ENCODE data around the gene UBE3C.
A peak's percentile ranks its signal among the peaks of the same experiment; 100 is the strongest.
"Not testable (repeated sequence)": the region's sequence is repeated elsewhere in the genome, so short reads cannot be mapped to it uniquely, and the experiment has no call there.

The UBE3C gene

DNA sequence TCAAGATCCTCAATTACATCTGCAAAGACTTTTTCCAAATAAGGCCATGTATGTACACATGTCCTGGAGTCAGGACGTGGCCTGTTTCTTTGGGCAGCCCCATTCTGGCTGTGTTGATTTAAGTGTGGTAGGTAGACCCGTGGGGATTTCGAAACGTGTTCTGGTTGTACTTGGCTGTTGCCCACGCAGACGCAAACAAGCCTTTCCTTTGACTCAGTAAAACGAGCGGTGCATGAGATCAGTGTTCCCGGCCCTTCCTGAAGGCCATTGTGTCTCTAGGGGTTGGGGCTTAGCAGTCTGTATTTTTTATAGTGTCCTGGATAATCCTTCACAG, 133.2 kb downstream of the UBE3C start:
- DNase-seq (ENCODE audit: low spot score) = no peak

DNA sequence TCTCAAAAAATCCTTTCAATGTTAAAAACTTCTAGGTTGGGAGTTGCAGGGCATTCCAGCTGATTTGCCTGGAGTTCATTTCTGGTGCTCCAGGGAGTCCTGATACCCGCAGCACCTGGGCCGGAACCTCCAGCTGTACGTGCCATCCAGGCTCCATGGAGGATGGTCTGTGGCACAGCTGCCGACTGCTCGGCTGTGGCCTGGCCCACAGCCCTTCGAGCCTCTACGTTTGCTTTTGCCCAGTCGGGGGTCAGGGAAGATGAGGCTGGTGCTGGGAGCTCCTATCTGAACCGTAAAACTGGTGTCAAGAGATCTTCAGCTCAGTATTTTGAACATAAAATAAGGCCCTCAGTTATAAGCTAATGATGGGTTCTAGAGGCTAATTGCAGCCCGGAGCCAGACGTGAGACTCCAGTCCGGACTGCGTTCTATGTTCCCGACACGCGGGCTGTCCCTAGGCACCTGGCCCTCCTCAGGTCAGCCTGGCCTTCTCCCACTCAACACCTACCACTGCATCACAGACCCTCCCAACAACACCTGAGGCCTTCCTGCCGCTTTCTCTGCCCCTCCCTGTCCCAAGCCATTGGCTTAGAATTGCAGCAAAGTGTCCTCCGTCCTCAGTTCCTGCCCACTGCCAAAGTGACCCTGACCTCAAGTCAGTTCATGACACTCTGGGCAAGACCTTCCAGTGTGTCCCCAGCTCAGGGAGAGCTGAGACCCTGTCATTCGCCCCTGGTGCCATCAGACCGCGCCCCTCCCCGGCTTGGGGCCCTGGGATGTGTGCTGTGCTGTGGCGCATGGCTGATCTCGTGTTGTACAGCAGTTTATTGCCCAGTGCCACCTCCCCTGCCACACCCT, 133.9 kb downstream of the UBE3C start:
- DNase-seq (ENCODE audit: low spot score) = no peak

DNA sequence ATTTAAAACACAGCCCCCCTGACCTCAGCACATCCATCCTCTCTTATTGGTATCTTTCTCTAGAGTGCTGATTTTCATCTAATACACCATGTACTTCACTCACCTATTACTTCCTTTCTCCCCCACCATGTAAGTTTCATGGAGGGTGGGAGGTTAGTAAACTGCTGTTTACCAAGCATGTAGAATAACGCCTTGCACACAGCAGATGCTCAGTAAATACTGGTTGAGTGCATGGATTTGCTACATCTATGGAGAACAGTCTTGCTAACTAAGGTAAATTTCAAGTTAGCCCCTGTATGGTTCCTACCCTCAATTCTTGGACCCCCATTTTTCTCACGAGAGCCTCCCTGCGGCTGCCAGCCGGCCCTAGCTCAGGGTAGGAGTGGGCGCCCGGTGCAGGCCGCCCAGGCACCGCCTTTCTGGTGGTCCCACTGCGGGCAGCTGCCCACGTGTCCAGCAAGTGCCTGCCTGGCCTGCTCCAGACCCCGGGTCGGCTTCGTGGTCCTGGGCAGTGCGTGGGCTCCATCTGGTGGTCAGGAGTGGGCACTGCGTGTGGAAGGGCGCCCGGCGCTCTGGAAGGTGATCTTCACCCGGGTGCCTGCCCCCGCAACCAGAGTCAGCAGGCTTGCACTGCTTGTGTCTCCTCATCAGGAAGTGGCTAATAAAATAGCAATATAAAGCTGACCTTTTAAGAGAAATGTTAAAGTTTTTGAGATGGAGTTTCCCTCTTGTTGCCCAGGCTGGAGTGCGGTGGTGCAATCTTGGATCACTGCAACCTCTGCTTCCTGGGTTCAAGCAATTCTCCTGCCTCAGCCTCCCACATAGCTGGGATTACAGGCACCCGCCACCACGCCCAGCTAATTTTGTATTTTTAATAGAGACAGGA, 134.7 kb downstream of the UBE3C start:
- DNase-seq (ENCODE audit: low spot score) = peak; percentile 83

DNA sequence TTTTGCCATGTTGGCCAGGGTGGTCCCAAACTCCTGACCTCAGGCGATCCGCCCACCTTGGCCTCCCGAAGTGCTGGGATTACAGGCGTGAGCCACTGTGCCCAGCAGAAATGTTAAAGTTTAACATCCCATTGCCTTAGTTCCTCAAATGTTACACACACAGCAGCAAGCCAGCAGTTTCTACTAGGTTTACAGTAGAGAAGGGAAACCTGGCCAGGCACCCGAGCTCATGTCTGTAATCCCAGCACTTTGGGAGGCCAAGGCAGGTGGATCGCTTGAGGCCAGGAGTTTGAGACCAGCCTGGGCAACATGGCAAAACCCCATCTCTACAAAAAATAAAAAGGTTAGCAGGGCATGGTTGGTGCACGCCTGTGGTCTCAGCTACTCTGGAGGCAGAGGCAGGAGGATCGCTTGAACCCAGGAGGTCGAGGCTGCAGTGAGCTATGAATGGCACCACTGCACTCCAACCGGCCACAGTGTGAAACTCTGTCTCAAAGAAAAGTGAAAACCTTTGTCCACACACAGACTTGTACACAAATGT, 135.4 kb downstream of the UBE3C start:
- not testable (repeated sequence) for DNase-seq (ENCODE audit: low spot score)

DNA sequence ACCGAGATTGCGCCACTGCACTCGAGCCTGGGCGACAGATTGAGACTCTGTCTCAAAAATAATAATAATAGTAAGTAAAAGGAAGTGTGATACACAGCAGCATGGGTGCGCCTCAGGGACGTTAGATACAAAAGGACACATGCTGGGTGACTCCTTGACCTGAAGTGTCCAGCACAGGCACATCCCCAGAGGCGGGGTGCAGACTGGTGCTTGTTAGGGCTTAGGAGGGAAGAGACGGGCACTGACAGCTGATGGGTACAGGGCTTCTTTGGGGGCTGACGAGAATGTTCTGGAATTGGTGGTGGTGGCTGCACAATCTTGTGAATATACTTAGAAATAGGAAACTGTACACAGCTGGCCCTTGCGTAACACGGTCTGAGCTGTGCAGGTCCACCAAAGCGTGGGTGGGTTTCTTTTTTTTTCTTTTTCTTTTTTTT, 136.3 kb downstream of the UBE3C start:
- DNase-seq (ENCODE audit: low spot score) = no peak

DNA sequence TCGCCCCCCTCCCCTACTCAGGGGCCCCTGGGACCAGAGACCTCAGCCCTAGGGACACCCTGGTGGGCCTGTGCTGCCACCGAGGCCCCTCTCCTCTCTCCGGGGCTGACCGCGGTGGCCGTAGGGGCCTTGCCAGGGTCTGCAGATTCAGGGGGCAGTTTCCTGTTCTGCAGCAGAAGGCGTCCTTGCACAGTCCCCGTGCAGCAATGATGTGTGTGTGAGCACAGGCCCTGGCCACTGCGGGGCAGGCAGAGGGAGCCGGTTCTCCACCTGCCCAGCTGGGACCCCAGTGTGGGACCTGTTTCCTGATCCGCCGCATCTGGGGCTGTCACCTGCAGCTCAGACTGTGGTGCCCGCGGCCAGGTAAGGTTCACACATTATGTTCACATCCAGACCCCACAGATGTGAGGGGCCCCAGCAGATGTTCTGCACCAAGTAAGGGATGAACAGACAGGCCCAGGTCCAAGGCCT, 137.4 kb downstream of the UBE3C start:
- DNase-seq (ENCODE audit: low spot score) = no peak

DNA sequence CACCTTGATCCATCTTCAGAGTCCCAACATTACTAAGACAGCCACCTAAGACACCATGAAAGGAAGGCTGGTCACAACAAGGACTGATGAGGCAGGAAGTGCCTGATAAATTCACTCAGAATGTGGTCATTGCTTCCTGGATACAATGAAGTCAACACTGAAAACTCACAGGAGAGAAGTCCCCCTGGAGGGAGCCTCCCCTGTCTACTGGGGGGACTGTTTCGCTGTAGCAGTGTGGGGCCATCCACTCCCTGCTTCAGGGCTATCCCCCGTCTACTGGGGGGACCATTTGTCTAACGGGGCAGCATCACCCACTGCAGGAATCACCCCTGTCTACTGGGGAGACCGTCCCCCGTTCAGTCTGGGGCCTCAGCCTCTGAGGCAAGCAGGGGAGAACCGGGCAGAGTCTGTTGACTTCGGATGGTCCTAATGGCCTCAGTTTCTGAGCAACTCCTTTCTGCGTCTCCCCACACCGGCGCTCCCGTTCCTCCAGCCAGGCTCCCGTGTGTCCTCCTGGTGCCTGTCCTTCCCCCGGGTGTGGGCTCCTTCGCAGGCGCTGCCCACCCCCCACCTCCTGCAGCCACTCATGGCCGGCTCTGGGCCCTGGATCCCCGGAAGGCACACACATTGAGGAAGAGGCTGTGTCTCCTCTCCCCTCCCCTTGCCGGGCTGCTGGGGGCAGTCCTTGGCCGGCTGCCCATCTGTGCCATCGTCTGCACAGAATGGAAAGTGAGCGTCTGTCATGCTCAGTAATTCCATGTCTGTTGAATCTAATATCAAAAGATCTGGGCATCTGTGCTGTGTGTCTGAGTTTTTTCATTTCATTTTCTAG, 138.2 kb downstream of the UBE3C start:
- DNase-seq (ENCODE audit: low spot score) = no peak

DNA sequence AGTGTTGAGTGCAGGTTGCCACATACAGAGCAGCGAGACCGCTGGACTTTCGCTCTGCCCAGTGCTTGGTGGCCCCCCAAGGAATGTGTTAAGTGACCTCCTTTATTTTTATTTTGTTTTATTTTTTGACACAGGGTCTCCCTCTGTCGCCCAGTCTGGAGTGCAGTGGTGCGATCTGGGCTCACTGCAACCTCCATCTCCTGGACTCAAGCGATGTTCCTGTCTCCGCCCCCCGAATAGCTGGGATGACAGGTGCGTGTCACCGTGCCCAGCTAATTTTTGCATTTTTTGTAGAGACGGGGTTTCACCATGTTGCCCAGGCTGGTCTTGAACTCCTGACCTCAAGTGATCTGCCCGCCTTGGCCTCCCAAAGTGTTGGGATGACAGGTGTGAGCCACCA, 138.8 kb downstream of the UBE3C start:
- DNase-seq (ENCODE audit: low spot score) = not testable (repeated sequence)

DNA sequence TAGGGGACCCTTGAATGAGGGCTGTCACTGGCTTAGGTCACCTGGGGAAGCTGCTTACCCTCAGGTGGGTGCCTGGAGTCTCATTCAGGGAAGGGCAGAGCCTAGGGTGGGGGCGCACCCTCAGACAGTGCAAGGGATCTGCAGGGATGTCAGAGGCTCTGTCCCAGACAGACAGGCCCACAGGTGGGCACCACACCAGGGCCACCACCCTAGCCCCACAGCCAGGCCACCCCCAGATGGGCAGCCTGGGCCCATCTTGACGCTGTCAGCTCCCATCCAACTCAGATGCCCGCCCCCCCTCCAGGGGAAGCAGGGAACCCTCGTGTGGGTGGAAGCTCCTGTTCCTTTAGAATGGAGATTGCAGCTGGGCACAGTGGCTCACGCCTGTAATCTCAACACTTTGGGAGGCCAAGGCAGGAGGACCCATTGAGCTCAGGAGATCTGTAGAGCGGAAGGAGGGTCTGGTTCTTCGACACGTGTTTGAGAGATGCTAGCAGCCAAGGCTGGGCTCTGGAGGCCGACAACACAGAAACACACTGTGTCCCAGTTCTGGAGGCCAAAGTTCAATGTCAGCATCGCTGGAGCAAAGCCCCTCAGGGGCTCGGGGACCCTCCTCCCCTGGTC, 139.6 kb downstream of the UBE3C start:
- no peak for DNase-seq (ENCODE audit: low spot score)

DNA sequence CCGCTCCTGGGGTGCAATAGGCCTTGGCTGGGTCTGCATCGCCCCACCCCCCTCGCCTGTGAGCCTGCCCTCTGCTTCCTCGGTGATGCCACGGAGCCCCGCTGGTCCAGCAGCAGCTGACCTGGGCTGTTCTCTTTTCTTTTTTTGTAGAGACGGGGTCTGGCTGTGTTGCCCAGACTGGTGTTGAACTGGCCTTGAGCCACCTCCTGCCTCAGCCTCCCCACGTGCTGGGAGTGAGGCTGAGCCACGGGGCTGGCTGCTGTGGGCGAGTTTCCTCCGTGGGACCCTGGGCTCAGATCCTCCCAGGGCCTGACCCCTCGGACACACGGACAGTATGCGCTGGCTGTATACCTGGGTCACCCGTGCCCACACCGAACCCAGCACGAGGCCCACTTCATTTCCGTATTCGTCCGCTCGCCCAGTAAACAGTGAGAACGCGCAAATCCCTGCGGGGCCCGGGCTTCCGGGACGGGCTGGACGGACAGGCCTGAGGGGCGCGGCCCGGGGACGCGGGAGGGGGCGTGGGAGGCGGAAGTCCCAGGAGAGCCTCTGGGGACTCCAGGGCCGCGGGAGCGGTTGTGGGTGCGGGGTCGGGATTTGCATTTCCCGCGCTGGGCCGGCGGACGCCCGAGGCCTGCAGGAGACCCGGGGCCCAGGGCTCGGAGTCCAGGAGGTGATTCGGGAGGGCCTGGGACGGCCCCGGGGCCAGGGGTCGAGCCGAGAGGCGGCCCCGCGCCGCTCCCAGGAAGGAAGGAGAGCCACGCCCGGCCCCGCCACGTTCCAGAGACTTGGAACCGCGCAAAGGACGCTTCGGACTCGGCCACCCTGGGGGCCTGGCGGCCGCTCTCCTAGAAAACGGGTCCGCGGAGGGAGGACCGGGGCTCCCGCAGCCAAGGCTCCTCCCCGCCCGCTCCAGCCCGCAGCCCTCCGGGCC, 140.3 kb downstream of the UBE3C start:
- no peak for DNase-seq (ENCODE audit: low spot score)

DNA sequence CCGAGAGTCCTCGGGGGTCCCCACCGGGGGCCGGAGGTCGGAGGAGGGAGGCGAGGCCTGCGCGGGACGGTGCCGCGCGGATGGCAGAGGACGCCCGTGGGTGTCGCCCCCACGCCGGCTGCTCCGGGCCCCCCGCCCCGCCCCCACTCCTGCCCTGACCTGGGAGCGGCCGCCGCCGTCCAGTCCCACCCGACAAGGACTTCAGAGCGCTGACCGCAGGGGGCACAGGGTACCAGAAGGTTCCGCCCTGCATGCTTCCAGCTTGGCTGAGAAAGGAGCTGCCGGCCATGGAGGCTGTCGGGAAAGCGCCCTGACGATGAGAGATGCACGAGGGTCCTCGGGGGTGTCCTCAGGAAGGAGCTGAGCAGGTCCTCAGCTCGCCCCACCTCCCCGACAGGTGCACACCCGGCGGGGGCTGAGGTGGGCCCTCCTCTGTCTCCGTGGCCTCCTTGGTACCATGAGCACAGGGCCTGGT, 141.1 kb downstream of the UBE3C start:
- DNase-seq (ENCODE audit: low spot score) = no peak

DNA sequence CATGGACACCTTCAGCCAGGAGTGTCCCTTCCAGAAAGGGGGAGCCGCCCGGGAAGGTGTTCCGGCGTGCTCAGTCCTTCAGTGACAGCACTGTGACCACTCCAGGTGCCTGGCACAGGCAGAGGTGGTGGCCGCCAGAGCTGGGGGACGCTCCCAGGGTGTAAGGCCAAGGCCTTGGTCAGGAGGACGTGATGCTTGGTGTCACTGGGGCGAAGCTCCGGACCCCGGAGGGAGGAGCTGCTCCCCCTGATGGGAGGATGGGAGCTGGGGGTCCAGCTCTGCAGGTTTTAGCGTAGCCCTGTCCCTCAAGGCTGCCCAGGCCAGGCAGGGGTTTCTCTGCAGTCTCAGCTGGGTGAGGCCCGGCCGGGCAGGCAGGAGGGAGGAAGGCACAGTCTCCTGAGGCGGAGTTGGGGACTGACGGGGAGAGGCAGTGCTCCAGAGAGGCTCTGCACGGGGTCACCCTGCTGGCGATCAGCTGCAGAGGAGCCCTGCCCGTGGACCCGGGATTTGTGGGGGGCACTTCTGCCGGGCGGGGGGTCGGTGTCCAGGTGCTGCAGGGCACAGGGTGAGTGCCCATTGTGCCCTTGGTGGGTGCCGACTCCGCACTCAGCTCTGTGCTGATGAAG, 141.6 kb downstream of the UBE3C start:
- DNase-seq (ENCODE audit: low spot score) = no peak

DNA sequence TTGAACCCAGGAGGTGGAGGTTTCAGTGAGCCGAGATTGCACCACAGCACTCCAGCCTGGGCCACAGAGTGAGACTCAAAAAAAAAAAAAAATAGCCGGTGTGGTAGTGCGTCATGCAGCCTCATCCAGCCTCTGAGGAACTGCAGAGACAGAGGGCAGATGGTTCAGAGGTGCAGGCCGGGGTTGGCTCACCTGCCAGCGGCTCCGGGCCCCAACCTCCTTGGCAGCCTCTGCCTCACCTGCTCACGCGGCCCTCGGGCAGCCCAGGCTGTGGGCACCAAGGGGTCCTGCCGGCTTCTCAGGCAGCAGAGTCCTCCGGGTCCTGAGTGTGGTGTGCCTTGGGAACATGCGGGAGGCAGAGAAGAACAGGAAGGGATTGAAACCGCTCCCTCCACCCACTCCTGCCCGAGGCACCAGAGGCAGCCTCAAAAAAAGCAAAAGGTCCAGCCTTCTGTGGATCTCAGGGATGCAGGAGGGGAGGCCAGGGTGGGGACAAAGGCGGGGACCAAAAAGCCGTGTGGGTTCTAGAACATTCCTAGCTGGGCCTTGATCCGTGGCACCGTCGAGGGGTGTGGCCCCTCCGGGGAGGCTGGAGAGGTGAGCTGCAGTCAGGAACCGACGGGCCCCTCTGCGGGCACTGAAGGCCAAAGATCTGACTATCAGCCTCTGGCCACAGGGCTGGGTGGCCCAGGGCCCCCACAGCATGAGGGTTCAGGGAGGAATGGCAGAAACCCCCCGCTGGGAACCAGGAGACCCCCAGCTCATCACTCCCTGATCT, 142.7 kb downstream of the UBE3C start:
- no peak for DNase-seq (ENCODE audit: low spot score)

DNA sequence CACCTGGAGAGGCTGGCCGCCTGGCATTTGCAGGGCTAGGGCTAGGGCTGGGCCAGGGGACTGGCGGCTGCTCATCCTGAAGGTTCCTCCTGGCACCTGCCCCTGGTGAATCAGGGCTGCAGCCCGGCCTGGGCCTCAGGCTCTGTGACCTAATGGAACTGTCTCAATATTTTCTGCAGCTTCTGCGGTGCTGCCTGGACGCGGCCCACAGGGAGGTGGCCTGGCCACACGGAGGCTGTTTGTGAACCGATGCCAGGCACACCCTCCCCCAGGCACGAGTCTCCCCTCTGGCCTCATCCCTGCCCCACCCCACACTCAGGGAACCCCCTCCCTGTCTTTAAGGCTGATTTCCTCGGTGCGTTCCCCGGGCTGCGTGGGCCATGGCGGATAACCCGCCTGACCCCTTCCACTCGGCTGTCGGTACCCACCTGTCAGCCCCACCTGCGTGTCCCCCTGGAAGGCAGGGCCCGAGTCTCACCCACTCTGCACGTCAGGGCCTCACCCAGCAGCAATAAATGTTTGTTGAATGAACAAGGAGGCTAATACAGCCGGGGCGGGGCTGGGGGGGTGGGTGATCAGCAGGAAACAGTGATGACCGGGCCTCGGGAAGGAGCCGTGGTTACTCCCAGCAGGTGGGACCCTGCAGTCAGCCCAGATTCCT, 143.5 kb downstream of the UBE3C start:
- DNase-seq (ENCODE audit: low spot score) = peak; percentile 88

DNA sequence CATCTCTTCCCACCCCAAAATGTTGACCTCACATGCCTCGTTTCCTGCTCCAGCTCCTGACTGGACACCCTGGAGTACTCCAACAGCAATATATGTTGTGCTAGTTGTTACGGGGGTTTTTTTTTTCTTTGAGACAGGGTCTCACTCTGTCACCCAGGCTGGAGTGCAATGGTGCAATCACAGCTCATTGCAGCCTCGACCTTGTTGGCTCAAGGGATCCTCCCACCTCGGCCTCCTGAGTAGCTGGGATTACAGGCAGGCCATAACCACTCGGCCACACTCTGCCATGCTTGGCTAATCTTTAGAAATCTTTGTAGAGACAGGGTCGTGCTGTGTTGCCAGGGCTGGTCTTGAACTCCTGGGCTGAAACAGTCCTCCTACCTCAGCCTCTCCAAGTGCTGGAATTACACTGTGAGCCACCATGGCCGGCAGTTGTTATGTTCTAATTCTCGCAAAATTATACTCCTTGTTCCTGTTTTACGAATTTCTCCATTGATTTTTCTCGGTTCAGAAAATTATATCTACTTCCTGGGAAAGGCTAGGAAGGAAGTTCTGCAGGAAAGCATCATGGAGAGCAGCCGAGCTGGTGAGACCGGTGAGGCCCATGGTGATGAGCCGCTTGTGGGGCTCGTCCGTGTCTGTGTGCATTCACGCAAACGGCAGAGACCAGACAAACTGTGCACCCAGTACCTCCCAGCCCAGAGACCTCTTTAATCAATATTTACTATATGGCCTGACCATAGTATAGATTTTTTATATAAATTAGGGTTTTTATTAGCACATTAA, 145.7 kb downstream of the UBE3C start:
- no peak for DNase-seq (ENCODE audit: low spot score)

DNA sequence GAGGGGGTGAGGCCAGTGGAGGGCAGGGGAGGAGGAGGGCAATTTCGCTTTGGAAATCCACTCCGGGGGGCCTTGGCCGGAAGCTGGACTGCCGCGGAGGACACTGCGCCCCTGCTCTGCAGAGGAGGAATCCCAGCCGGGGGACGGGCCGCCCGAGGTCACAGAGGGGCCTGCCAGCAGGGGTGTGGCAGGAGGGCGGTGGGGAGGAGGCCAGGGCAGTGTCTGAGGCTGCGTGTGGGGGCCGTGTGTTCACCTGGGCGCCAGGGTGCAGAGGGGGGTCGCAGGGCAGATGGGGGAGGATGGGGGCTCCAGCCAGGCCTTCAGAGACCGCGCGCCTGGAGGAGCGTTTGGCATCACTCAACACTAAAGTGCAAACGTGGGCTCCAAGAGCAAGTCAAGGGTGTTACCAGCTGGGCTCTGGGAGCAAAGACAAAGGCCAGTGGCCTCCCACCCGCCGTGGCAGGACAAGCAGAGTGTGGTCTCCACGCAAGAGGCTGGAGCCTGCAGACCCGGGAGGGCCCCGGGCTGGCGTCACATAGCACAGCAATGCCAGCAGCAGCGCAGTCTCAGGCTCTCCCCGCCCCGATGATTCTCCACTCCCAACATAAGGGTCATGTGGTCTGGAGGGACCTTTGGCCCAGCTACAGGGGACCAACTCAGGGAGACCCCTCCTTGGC, 152.8 kb downstream of the UBE3C start:
- no peak for DNase-seq (ENCODE audit: low spot score)

DNA sequence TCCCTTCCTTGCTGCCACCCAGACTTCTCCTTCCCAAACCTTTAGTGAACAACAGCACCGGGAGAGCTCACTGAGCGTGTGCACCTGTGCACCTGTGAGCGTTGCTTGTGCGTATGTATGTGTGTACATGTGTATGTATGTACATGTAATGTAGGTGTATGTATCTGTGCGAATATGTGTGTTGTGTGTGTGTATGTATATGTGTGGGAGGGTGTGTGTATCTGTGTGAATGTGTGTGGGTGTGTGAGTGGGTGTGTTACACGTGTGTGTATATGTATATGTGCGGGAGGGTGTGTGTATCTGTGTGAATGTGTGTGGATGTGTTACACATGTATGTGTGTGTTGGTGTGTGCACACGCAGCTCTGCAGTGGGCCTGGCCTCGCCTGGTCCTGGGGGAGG, 153.5 kb downstream of the UBE3C start:
- DNase-seq (ENCODE audit: low spot score) = no peak

Measured in LoVo (cell line).